HG03558 (cell line): Measurements from ENCODE around the gene ILF2.

Experiments
- ATAC-seq: cut with Tn5 transposase; IDR thresholded peaks from one replicate; pipeline ENCODE4 v1.9.1; 2021; ENCODE audit warnings: moderate number of reproducible peaks; ENCODE audit not compliant: unreplicated experiment; ENCODE audit errors: extremely low read depth

ILF2 gene

GRCh38 chr1:153629971-153630370 lies 40.8 kb downstream of the ILF2 start:
- ATAC-seq: no peak

- ATAC-seq: no peak
Measured at GRCh38 chr1:153629343-153629665, 41.5 kb downstream of the ILF2 start.

GRCh38 chr1:153628638-153629342 lies 42.0 kb downstream of the ILF2 start:
- no peak for ATAC-seq

GRCh38 chr1:153627715-153628626 lies 42.8 kb downstream of the ILF2 start, which contains the start of gene S100A1:
S100A1 (plus strand) TSS chr1:153628434; CDS start chr1:153630522, 2,088 bp downstream.
- no peak for ATAC-seq

GRCh38 chr1:153626904-153627714 lies 43.7 kb downstream of the ILF2 start, which contains the start of gene S100A13:
S100A13 (minus strand) TSS chr1:153627505; CDS start chr1:153626472, 1,033 bp downstream.
- no peak for ATAC-seq

GRCh38 chr1:153626477-153626903 lies 44.3 kb downstream of the ILF2 start:
- ATAC-seq: no peak

- no peak for ATAC-seq
Measured at GRCh38 chr1:153624965-153625611, 45.7 kb downstream of the ILF2 start.

- ATAC-seq: no peak
Measured at GRCh38 chr1:153623101-153623500, 47.7 kb downstream of the ILF2 start.

GRCh38 chr1:153619171-153619570 lies 51.6 kb downstream of the ILF2 start:
- ATAC-seq: no peak

GRCh38 chr1:153617663-153618062 lies 53.1 kb downstream of the ILF2 start:
- no peak for ATAC-seq

GRCh38 chr1:153616917-153617311 lies 53.9 kb downstream of the ILF2 start:
- no peak for ATAC-seq

- no peak for ATAC-seq
Measured at GRCh38 chr1:153616144-153616916, 54.5 kb downstream of the ILF2 start, which contains the start of gene S100A14. S100A14 (minus strand) TSS chr1:153616325; CDS start chr1:153615858, 467 bp downstream.

- ATAC-seq: no peak
Measured at GRCh38 chr1:153615406-153615805, 55.4 kb downstream of the ILF2 start.

- no peak for ATAC-seq
Measured at GRCh38 chr1:153614906-153615305, 55.9 kb downstream of the ILF2 start.

GRCh38 chr1:153614189-153614900 lies 56.4 kb downstream of the ILF2 start:
- ATAC-seq: no peak

GRCh38 chr1:153613406-153613805 lies 57.4 kb downstream of the ILF2 start:
- ATAC-seq: no peak

- no peak for ATAC-seq
Measured at GRCh38 chr1:153612755-153613331, 58.0 kb downstream of the ILF2 start, which contains the start of gene S100A16. S100A16 (minus strand) TSS chr1:153613137; CDS start chr1:153608151, 4,986 bp downstream.
